ENCODE results near the gene SLX9. TPM values are rescaled to one million over a fixed set of nuclear protein-coding genes. Genes with fewer than 3 reads are reported as not detected.

The SLX9 gene
- total and polyA plus RNA-seq, 2 donors (not counting 1 experiment from before 2014, with no cell fraction given), result 11.7 to 15.9 TPM

DNA sequence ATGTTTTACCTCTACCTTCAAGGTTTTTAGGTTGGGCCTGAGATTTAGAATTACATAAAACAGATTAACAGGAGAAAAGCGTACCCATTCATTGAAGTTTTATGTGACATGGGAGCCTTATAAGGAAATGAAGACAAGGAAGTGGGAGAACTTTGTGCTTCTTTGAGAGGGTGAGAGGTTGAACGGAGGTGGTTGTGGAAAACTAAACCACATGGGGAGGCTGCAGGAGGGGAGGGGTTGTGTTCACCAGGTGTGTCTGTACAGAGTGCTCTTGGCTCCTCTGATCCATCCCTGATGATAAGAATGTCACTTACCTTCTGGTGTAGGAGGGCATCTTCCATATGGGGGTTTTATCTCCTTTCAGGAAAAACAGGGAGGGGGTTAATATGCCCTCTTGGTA is 2.7 kb downstream of the SLX9 start:
- H3K27me3 Mint-ChIP-seq, result no peaks in the 10 kb centered on the region
- no peak for TF ChIP-seq EZH2 (IDR thresholded peaks at IDR 0.05; ENCODE audit: borderline replicate concordance, insufficient read depth, low read depth, low read length, poor library complexity, severe bottlenecking)
- TF ChIP-seq, protein P1, sequence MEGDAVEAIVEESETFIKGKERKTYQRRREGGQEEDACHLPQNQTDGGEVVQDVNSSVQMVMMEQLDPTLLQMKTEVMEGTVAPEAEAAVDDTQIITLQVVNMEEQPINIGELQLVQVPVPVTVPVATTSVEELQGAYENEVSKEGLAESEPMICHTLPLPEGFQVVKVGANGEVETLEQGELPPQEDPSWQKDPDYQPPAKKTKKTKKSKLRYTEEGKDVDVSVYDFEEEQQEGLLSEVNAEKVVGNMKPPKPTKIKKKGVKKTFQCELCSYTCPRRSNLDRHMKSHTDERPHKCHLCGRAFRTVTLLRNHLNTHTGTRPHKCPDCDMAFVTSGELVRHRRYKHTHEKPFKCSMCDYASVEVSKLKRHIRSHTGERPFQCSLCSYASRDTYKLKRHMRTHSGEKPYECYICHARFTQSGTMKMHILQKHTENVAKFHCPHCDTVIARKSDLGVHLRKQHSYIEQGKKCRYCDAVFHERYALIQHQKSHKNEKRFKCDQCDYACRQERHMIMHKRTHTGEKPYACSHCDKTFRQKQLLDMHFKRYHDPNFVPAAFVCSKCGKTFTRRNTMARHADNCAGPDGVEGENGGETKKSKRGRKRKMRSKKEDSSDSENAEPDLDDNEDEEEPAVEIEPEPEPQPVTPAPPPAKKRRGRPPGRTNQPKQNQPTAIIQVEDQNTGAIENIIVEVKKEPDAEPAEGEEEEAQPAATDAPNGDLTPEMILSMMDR (IDR thresholded peaks at IDR 0.05), result no peak
- H3K79me2 ChIP-seq (ENCODE audit: control insufficient read depth, insufficient read depth, low read length), result peaks cover 72% of the 10 kb centered on the region
- no peak overlapping the region for H3K4me3 ChIP-seq (ENCODE audit: control extremely low read depth in 1 of 5, extremely low read depth in 1 of 5, insufficient read depth in 1 of 5, low read depth in 2 of 5, low read length in 4 of 5)
- ATAC-seq (ENCODE audit: low read depth), result no peak
- no peak overlapping the region for H3K27ac ChIP-seq (ENCODE audit: low read length in 2 of 2)
- no peaks in the 10 kb centered on the region for H3K9me3 ChIP-seq (ENCODE audit: control extremely low read depth in 1 of 3, control insufficient read depth in 2 of 3, insufficient read depth in 1 of 3, low read length in 2 of 3)
- H3K9ac ChIP-seq (ENCODE audit: low read length), result no peak overlapping the region
- peaks cover 67% of the 10 kb centered on the region for H4K20me1 ChIP-seq (ENCODE audit: control insufficient read depth, insufficient read depth, low read length, poor library complexity, severe bottlenecking)
- 55% methylated on average over 2 of the region's 2 CpGs for WGBS (ENCODE audit: insufficient coverage)
- no peak overlapping the region for H3K4me2 ChIP-seq (replicated peaks; ENCODE audit: low read depth, low read length, poor library complexity, severe bottlenecking)
- no peak overlapping the region for H2AFZ ChIP-seq (ENCODE audit: insufficient read depth, low read depth, low read length, poor library complexity, severe bottlenecking)
- ChIA-PET POLR2A (no interaction called here), CTCF (interaction anchor here (0.5 to 16.3 kb wide), 6 partner anchors 8 to 407 kb away, joined by 3 to 423 read pairs (median 4); no protein-coding TSS in a partner anchor)
- DNase-seq, result no peak
- peaks cover 31 to 48% of the 10 kb centered on the region in 2 donors for H3K4me1 ChIP-seq (ENCODE audit: control insufficient read depth in 2 of 2, insufficient read depth in 2 of 2, low read length in 2 of 2)
- peak overlapping the region; percentile 42 for H3K4me3 Mint-ChIP-seq
- H3K27ac Mint-ChIP-seq, result no peak overlapping the region
- H3K36me3 ChIP-seq (replicated peaks in 1 of 2; ENCODE audit: control extremely low read depth in 1 of 2, control insufficient read depth in 1 of 2, extremely low read depth in 1 of 2, insufficient read depth in 2 of 2, low read length in 1 of 2), result peaks cover 0 to 29% of the 10 kb centered on the region in 2 experiments
- H3K4me1 Mint-ChIP-seq, result peaks cover 42% of the 10 kb centered on the region
- intact Hi-C loops (cut with micrococcal nuclease), result loop anchor here (5.0 kb wide), 1 partner anchor 345 kb away; the partner anchor contains the start of gene POFUT2
- H3K9me3 Mint-ChIP-seq (ENCODE audit: insufficient read depth), result no peaks in the 10 kb centered on the region
- no peaks in the 10 kb centered on the region for H3K27me3 ChIP-seq (replicated peaks in 1 of 4; ENCODE audit: control extremely low read depth in 1 of 4, control insufficient read depth in 3 of 4, insufficient read depth in 4 of 4, low read length in 3 of 4)

DNA sequence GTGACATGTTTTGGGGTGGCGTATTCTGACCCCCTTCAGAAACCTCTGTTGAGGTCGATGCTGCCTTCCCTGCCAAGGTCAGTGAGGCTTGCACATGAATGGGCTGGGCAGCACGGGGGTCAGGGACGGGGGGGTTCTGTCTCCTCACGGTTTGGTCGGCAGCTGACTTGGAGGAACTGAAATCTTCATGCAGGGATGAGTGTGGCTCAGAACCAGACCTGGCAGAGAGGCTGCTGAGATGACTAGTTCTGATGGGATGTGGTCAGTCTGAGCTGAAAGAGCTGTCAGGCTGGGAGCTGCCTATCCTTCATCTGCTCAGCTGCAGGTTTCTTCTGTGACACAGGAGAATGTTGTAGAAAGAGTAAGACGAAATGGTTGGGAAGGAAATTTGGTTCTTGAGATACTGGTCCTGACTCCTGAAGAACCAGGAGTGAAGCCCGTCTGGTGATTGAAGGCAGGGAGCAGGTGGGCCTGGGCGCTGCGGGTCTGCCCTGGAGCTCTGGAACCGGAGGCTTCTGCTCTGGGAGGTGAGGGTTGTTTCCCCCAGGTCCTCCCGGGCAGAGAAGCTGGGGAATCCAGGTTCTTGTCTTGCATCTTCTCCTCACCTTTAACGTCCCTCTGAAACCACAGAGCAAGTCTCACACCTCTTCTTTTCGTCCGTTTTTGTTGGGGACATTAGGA is 3.3 kb downstream of the SLX9 start:
- no peak overlapping the region for H3K4me2 ChIP-seq (replicated peaks; ENCODE audit: low read depth, low read length, poor library complexity, severe bottlenecking)
- H3K9me3 ChIP-seq (ENCODE audit: control extremely low read depth in 1 of 3, control insufficient read depth in 2 of 3, insufficient read depth in 1 of 3, low read length in 2 of 3), result no peaks in the 10 kb centered on the region
- Mint-ChIP-seq H3K4me3 (no peak overlapping the region), H3K4me1 (peaks cover 42% of the 10 kb centered on the region), H3K27ac (no peak overlapping the region), H3K27me3 (no peaks in the 10 kb centered on the region), H3K9me3 (ENCODE audit: insufficient read depth) (no peaks in the 10 kb centered on the region)
- no peak for TF ChIP-seq EZH2 (IDR thresholded peaks at IDR 0.05; ENCODE audit: borderline replicate concordance, insufficient read depth, low read depth, low read length, poor library complexity, severe bottlenecking)
- TF ChIP-seq, protein P1 (IDR thresholded peaks at IDR 0.05), result no peak
- intact Hi-C loops (cut with micrococcal nuclease), result loop anchor here (5.0 kb wide), 1 partner anchor 344 kb away; the partner anchor contains the start of gene POFUT2
- H3K4me3 ChIP-seq (ENCODE audit: control extremely low read depth in 1 of 5, extremely low read depth in 1 of 5, insufficient read depth in 1 of 5, low read depth in 2 of 5, low read length in 4 of 5), result no peak overlapping the region
- peaks cover 0 to 29% of the 10 kb centered on the region in 2 experiments for H3K36me3 ChIP-seq (replicated peaks in 1 of 2; ENCODE audit: control extremely low read depth in 1 of 2, control insufficient read depth in 1 of 2, extremely low read depth in 1 of 2, insufficient read depth in 2 of 2, low read length in 1 of 2)
- WGBS (ENCODE audit: insufficient coverage), result 78% methylated on average over 14 of the region's 15 CpGs
- ATAC-seq (ENCODE audit: low read depth) (no peak), DNase-seq (no peak)
- POLR2A ChIA-PET, result no interaction called here
- no peak overlapping the region for H3K9ac ChIP-seq (ENCODE audit: low read length)
- H3K27ac ChIP-seq (ENCODE audit: low read length in 2 of 2), result no peak overlapping the region
- H2AFZ ChIP-seq (ENCODE audit: insufficient read depth, low read depth, low read length, poor library complexity, severe bottlenecking), result no peak overlapping the region
- peaks cover 73% of the 10 kb centered on the region for H4K20me1 ChIP-seq (ENCODE audit: control insufficient read depth, insufficient read depth, low read length, poor library complexity, severe bottlenecking)
- H3K4me1 ChIP-seq (ENCODE audit: control insufficient read depth in 2 of 2, insufficient read depth in 2 of 2, low read length in 2 of 2), result peaks cover 31 to 48% of the 10 kb centered on the region in 2 donors
- H3K27me3 ChIP-seq (replicated peaks in 1 of 4; ENCODE audit: control extremely low read depth in 1 of 4, control insufficient read depth in 3 of 4, insufficient read depth in 4 of 4, low read length in 3 of 4), result no peaks in the 10 kb centered on the region
- peaks cover 78% of the 10 kb centered on the region for H3K79me2 ChIP-seq (ENCODE audit: control insufficient read depth, insufficient read depth, low read length)
- CTCF ChIA-PET, result interaction anchor here (0.5 to 16.3 kb wide), 6 partner anchors 9 to 407 kb away, joined by 3 to 423 read pairs (median 4); no protein-coding TSS in a partner anchor
